ENCODE measurements around the gene SQSTM1. TPM values are rescaled to one million over a fixed set of nuclear protein-coding genes. Genes with fewer than 3 reads are reported as not detected.
A peak's percentile ranks its signal among the peaks of the same experiment; 100 is the strongest.

The SQSTM1 gene
- total RNA-seq, 2 donors from 2014 or later: 249 to 606 TPM

- Histone ChIP-seq H3K9me3 (no peaks in the 10 kb centered on the region), H3K27ac (no peak overlapping the region), H3K36me3 (replicated peaks in 1 of 2; ENCODE audit: insufficient read depth in 1 of 2, low read depth in 2 of 2) (no peaks in the 10 kb centered on the region), H3K27me3 (no peaks in the 10 kb centered on the region), H3K4me1 (peaks cover 34% of the 10 kb centered on the region), H3K4me3 (no peak overlapping the region)
- no peak for TF ChIP-seq CTCF (IDR thresholded peaks at IDR 0.05)
- no peak for TF ChIP-seq POLR2A (IDR thresholded peaks at IDR 0.05)
- no peak for ATAC-seq
- intact Hi-C loops (cut with DNase I): no loop called here
- DNase-seq: no peak
- 93 to 95% methylated on average over 18 to 21 of the region's 21 CpGs for WGBS, 2 donors
These were observed 5.0 kb upstream of the SQSTM1 start for GRCh38 chr5:179815491-179816249.

GRCh38 chr5:179816401-179816795 lies 4.3 kb upstream of the SQSTM1 start:
- no peak for TF ChIP-seq POLR2A (IDR thresholded peaks at IDR 0.05)
- TF ChIP-seq CTCF (IDR thresholded peaks at IDR 0.05): no peak
- ATAC-seq (no peak), DNase-seq (peak in 2 of 4 donors; percentile 19 to 21)
- Histone ChIP-seq H3K27me3 (no peaks in the 10 kb centered on the region), H3K4me3 (no peak overlapping the region), H3K9me3 (no peaks in the 10 kb centered on the region), H3K4me1 (peaks cover 34% of the 10 kb centered on the region), H3K27ac (peak overlapping the region in 2 of 4 donors; percentile 57 to 100), H3K36me3 (replicated peaks in 1 of 2; ENCODE audit: insufficient read depth in 1 of 2, low read depth in 2 of 2) (no peaks in the 10 kb centered on the region)
- 65 to 68% methylated on average over 12 to 23 of the region's 23 CpGs for WGBS, 2 donors
- intact Hi-C loops (cut with DNase I): no loop called here

- H3K27me3 ChIP-seq: no peaks in the 10 kb centered on the region
- WGBS, 2 donors: 2 to 20% methylated on average over 2 to 51 of the region's 72 CpGs
- intact Hi-C loops (cut with DNase I): no loop called here
- H3K27ac ChIP-seq: peak overlapping the region in 3 of 4 donors; percentile 57 to 100 (median 97)
- TF ChIP-seq POLR2A (IDR thresholded peaks at IDR 0.05) (peak in 1 of 3 donors; percentile 12), CTCF (IDR thresholded peaks at IDR 0.05) (no peak)
- H3K4me1 ChIP-seq: peaks cover 34% of the 10 kb centered on the region
- no peaks in the 10 kb centered on the region for H3K36me3 ChIP-seq (replicated peaks in 1 of 2; ENCODE audit: insufficient read depth in 1 of 2, low read depth in 2 of 2)
- no peak for ATAC-seq
- peak in 3 of 4 donors; percentile 32 to 51 (median 39) for DNase-seq
- H3K4me3 ChIP-seq: peak overlapping the region in 1 of 2 donors; percentile 17
- no peaks in the 10 kb centered on the region for H3K9me3 ChIP-seq
These were observed 3.8 kb upstream of the SQSTM1 start for GRCh38 chr5:179816796-179817469.

- Histone ChIP-seq H3K27me3 (no peaks in the 10 kb centered on the region), H3K9me3 (no peaks in the 10 kb centered on the region), H3K4me3 (no peak overlapping the region), H3K27ac (peak overlapping the region in 3 of 4 donors; percentile 57 to 100 (median 97)), H3K4me1 (peaks cover 38% of the 10 kb centered on the region), H3K36me3 (replicated peaks in 1 of 2; ENCODE audit: insufficient read depth in 1 of 2, low read depth in 2 of 2) (no peaks in the 10 kb centered on the region)
- WGBS, 2 donors: 86 to 91% methylated on average over 7 to 8 of the region's 8 CpGs
- intact Hi-C loops (cut with DNase I): no loop called here
- peak in 2 of 4 donors; percentile 11 to 16 for DNase-seq
- TF ChIP-seq POLR2A (IDR thresholded peaks at IDR 0.05) (no peak), CTCF (IDR thresholded peaks at IDR 0.05) (no peak)
- ATAC-seq: no peak
These were observed 3.2 kb upstream of the SQSTM1 start for GRCh38 chr5:179817470-179817840.

All from body of pancreas (tissue), 4 donors.